Measurements from ENCODE around the gene ZNF888.
"Not testable (repeated sequence)": the region's sequence is repeated elsewhere in the genome, so short reads cannot be mapped to it uniquely, and the experiment has no call there.

ZNF888 gene

GRCh38 chr19:52943134-52943883, 20.1 kb upstream of the ZNF888 start:
- no peak overlapping the region for H2BK12ac ChIP-seq (ENCODE audit: low read length in 2 of 2)
- no peak overlapping the region for H3K4ac ChIP-seq (ENCODE audit: low read depth in 1 of 2, low read length in 2 of 2)

DNA sequence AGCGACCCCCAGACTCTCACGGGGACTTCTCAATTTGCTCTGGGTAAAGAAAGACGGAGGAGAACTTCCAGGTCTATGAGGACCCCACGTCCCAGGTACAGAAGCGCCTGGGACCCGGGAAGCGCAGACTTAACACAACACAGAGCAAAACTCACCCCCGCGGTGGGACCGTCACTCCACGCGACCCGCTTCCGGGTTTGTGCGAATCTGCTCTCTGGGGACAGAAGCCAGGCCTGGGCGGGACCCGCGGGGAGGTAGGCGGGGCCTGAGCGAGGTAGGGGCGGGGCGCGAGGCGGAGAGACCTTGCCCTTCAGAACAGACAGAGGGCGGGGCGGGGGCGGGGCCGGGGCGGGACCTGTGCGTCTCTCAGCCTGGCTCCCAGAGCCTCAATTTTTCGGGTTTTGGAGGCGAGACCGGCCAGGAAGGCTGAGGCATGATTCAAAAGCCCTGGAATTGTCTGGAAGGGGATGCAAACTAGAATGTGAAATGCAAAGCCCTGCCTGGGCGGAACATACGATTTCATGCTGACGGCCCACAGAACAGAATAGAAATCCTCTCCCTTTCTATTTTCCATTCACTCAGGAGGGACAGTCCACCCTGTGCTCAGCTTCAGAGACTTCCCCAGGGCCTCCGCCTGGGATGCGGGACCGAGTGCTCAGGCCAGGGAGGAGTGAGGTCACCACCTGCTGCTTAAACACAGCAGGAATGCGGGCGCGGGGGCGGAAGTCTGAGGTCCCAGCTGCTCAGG, 19.3 kb upstream of the ZNF888 start:
- 1% methylated on average over 39 of the region's 43 CpGs for WGBS
- H3K9me3 ChIP-seq (ENCODE audit: control insufficient read depth, low read length) = peaks cover 10% of the 10 kb centered on the region
- H2BK5ac ChIP-seq (ENCODE audit: low read depth, low read length, poor library complexity, severe bottlenecking) = no peak overlapping the region
- no peak overlapping the region for H2BK12ac ChIP-seq (ENCODE audit: low read length in 2 of 2)
- H2AK5ac ChIP-seq (ENCODE audit: low read length, severe bottlenecking) = no peak overlapping the region
- peak overlapping the region; percentile 69 to 97 for H3K4me3 ChIP-seq (ENCODE audit: insufficient read depth in 1 of 2, low read depth in 1 of 2, low read length in 2 of 2)
- H3K79me1 ChIP-seq (replicated peaks; ENCODE audit: low read length, poor library complexity, severe bottlenecking) = peaks cover 11% of the 10 kb centered on the region
- peaks cover 0 to 3% of the 10 kb centered on the region in 2 experiments for H3K36me3 ChIP-seq (ENCODE audit: control insufficient read depth in 1 of 2, insufficient read depth in 2 of 2, low read depth in 1 of 2, low read length in 2 of 2)
- peak overlapping the region; percentile 69 for H2BK15ac ChIP-seq (ENCODE audit: low read depth, poor library complexity, severe bottlenecking)
- no peak overlapping the region for H4K8ac ChIP-seq (ENCODE audit: low read length)
- no peak overlapping the region for H4K91ac ChIP-seq (ENCODE audit: low read length)
- H3K27me3 ChIP-seq (ENCODE audit: control insufficient read depth in 1 of 2, insufficient read depth in 1 of 2, low read length in 2 of 2) = no peaks in the 10 kb centered on the region
- peak overlapping the region; percentile 92 for H3K4me2 ChIP-seq (ENCODE audit: low read length, poor library complexity, severe bottlenecking)
- peak overlapping the region; percentile 77 for H2AFZ ChIP-seq (ENCODE audit: low read depth, low read length)
- H3K18ac ChIP-seq (ENCODE audit: low read depth in 1 of 2, low read length in 2 of 2) = peak overlapping the region in 1 of 2 experiments; percentile 86
- H2BK120ac ChIP-seq (ENCODE audit: low read depth, low read length) = peak overlapping the region; percentile 34
- DNase-seq = peak; percentile 86
- H3K14ac ChIP-seq (ENCODE audit: low read length in 2 of 2) = peak overlapping the region in 1 of 2 experiments; percentile 36
- peaks cover 3% of the 10 kb centered on the region for H3K4me1 ChIP-seq (ENCODE audit: control insufficient read depth, insufficient read depth, low read depth, low read length)
- H3K23ac ChIP-seq (ENCODE audit: low read length in 2 of 2) = no peak overlapping the region
- H3K27ac ChIP-seq (ENCODE audit: low read length, poor library complexity, severe bottlenecking) = peak overlapping the region; percentile 79
- peak overlapping the region; percentile 96 for H3K9ac ChIP-seq (ENCODE audit: low read length)
- H3K4ac ChIP-seq (ENCODE audit: low read depth in 1 of 2, low read length in 2 of 2) = peak overlapping the region in 1 of 2 experiments; percentile 45

More at GRCh38 chr19:52943134-52943883, 20.1 kb upstream of the ZNF888 start:
- H3K18ac ChIP-seq (ENCODE audit: low read depth in 1 of 2, low read length in 2 of 2) = peak overlapping the region in 1 of 2 experiments; percentile 37
- peaks cover 8% of the 10 kb centered on the region for H3K79me1 ChIP-seq (replicated peaks; ENCODE audit: low read length, poor library complexity, severe bottlenecking)
- peak overlapping the region; percentile 72 for H3K9ac ChIP-seq (ENCODE audit: low read length)
- no peak overlapping the region for H3K14ac ChIP-seq (ENCODE audit: low read length in 2 of 2)
- H3K23ac ChIP-seq (ENCODE audit: low read length in 2 of 2) = no peak overlapping the region
- peak overlapping the region; percentile 41 to 97 for H3K4me3 ChIP-seq (ENCODE audit: insufficient read depth in 1 of 2, low read depth in 1 of 2, low read length in 2 of 2)
- peak overlapping the region; percentile 77 for H2AFZ ChIP-seq (ENCODE audit: low read depth, low read length)
- peak overlapping the region; percentile 77 for H3K27ac ChIP-seq (ENCODE audit: low read length, poor library complexity, severe bottlenecking)
- no peak overlapping the region for H4K8ac ChIP-seq (ENCODE audit: low read length)
- H3K4me2 ChIP-seq (ENCODE audit: low read length, poor library complexity, severe bottlenecking) = peak overlapping the region; percentile 90
- H2AK5ac ChIP-seq (ENCODE audit: low read length, severe bottlenecking) = no peak overlapping the region
- DNase-seq = no peak
- H3K4me1 ChIP-seq (ENCODE audit: control insufficient read depth, insufficient read depth, low read depth, low read length) = peaks cover 3% of the 10 kb centered on the region
- H4K91ac ChIP-seq (ENCODE audit: low read length) = no peak overlapping the region
- H2BK120ac ChIP-seq (ENCODE audit: low read depth, low read length) = no peak overlapping the region
- no peak overlapping the region for H2BK5ac ChIP-seq (ENCODE audit: low read depth, low read length, poor library complexity, severe bottlenecking)
- H2BK15ac ChIP-seq (ENCODE audit: low read depth, poor library complexity, severe bottlenecking) = peak overlapping the region; percentile 69
- 90% methylated on average over 23 of the region's 29 CpGs for WGBS
- H3K36me3 ChIP-seq (ENCODE audit: control insufficient read depth in 1 of 2, insufficient read depth in 2 of 2, low read depth in 1 of 2, low read length in 2 of 2) = no peaks in the 10 kb centered on the region
- peaks cover 15% of the 10 kb centered on the region for H3K9me3 ChIP-seq (ENCODE audit: control insufficient read depth, low read length)
- no peaks in the 10 kb centered on the region for H3K27me3 ChIP-seq (ENCODE audit: control insufficient read depth in 1 of 2, insufficient read depth in 1 of 2, low read length in 2 of 2)

GRCh38 chr19:52941941-52942385, 18.7 kb upstream of the ZNF888 start:
- H3K23ac ChIP-seq (ENCODE audit: low read length in 2 of 2) = no peak overlapping the region
- peaks cover 6% of the 10 kb centered on the region for H3K9me3 ChIP-seq (ENCODE audit: control insufficient read depth, low read length)

GRCh38 chr19:52941523-52941922, 18.3 kb upstream of the ZNF888 start:
- not testable (repeated sequence) for H2BK15ac ChIP-seq (ENCODE audit: low read depth, poor library complexity, severe bottlenecking); H3K18ac ChIP-seq (ENCODE audit: low read depth in 1 of 2, low read length in 2 of 2); H4K8ac ChIP-seq (ENCODE audit: low read length); H3K9me3 ChIP-seq (ENCODE audit: control insufficient read depth, low read length); H4K91ac ChIP-seq (ENCODE audit: low read length); H2BK120ac ChIP-seq (ENCODE audit: low read depth, low read length); H2BK12ac ChIP-seq (ENCODE audit: low read length in 2 of 2); H3K4me1 ChIP-seq (ENCODE audit: control insufficient read depth, insufficient read depth, low read depth, low read length); H3K4ac ChIP-seq (ENCODE audit: low read depth in 1 of 2, low read length in 2 of 2); H2AK5ac ChIP-seq (ENCODE audit: low read length, severe bottlenecking); H3K27me3 ChIP-seq (ENCODE audit: control insufficient read depth in 1 of 2, insufficient read depth in 1 of 2, low read length in 2 of 2); H2BK5ac ChIP-seq (ENCODE audit: low read depth, low read length, poor library complexity, severe bottlenecking); H3K14ac ChIP-seq (ENCODE audit: low read length in 2 of 2); H3K27ac ChIP-seq (ENCODE audit: low read length, poor library complexity, severe bottlenecking); DNase-seq; H3K23ac ChIP-seq (ENCODE audit: low read length in 2 of 2)
- peak overlapping the region; percentile 66 for H2AFZ ChIP-seq (ENCODE audit: low read depth, low read length)
- peak overlapping the region in 1 of 2 experiments; percentile 97 for H3K4me3 ChIP-seq (ENCODE audit: insufficient read depth in 1 of 2, low read depth in 1 of 2, low read length in 2 of 2)
- 43% methylated on average over 2 of the region's 2 CpGs for WGBS
- peaks cover 16% of the 10 kb centered on the region for H3K79me1 ChIP-seq (replicated peaks; ENCODE audit: low read length, poor library complexity, severe bottlenecking)
- peaks cover 0 to 10% of the 10 kb centered on the region in 2 experiments for H3K36me3 ChIP-seq (ENCODE audit: control insufficient read depth in 1 of 2, insufficient read depth in 2 of 2, low read depth in 1 of 2, low read length in 2 of 2)
- peak overlapping the region; percentile 96 for H3K9ac ChIP-seq (ENCODE audit: low read length)
- peak overlapping the region; percentile 92 for H3K4me2 ChIP-seq (ENCODE audit: low read length, poor library complexity, severe bottlenecking)

More at GRCh38 chr19:52941941-52942385, 18.7 kb upstream of the ZNF888 start:
- Histone ChIP-seq H2BK120ac (ENCODE audit: low read depth, low read length) (peak overlapping the region; percentile 34), H3K9ac (ENCODE audit: low read length) (peak overlapping the region; percentile 96), H3K18ac (ENCODE audit: low read depth in 1 of 2, low read length in 2 of 2) (peak overlapping the region; percentile 43 to 86), H2BK5ac (ENCODE audit: low read depth, low read length, poor library complexity, severe bottlenecking) (no peak overlapping the region), H3K79me1 (replicated peaks; ENCODE audit: low read length, poor library complexity, severe bottlenecking) (peaks cover 16% of the 10 kb centered on the region), H4K91ac (ENCODE audit: low read length) (no peak overlapping the region), H3K4ac (ENCODE audit: low read depth in 1 of 2, low read length in 2 of 2) (peak overlapping the region in 1 of 2 experiments; percentile 45), H3K27ac (ENCODE audit: low read length, poor library complexity, severe bottlenecking) (peak overlapping the region; percentile 79), H2AFZ (ENCODE audit: low read depth, low read length) (peak overlapping the region; percentile 66), H2BK12ac (ENCODE audit: low read length in 2 of 2) (no peak overlapping the region), H4K8ac (ENCODE audit: low read length) (no peak overlapping the region), H3K14ac (ENCODE audit: low read length in 2 of 2) (peak overlapping the region in 1 of 2 experiments; percentile 36), H3K4me3 (ENCODE audit: insufficient read depth in 1 of 2, low read depth in 1 of 2, low read length in 2 of 2) (peak overlapping the region; percentile 69 to 97), H2AK5ac (ENCODE audit: low read length, severe bottlenecking) (no peak overlapping the region), H2BK15ac (ENCODE audit: low read depth, poor library complexity, severe bottlenecking) (no peak overlapping the region), H3K36me3 (ENCODE audit: control insufficient read depth in 1 of 2, insufficient read depth in 2 of 2, low read depth in 1 of 2, low read length in 2 of 2) (peaks cover 0 to 8% of the 10 kb centered on the region in 2 experiments), H3K27me3 (ENCODE audit: control insufficient read depth in 1 of 2, insufficient read depth in 1 of 2, low read length in 2 of 2) (no peaks in the 10 kb centered on the region), H3K4me2 (ENCODE audit: low read length, poor library complexity, severe bottlenecking) (peak overlapping the region; percentile 92), H3K4me1 (ENCODE audit: control insufficient read depth, insufficient read depth, low read depth, low read length) (peaks cover 3% of the 10 kb centered on the region)
- WGBS = under 1% methylated on average over 26 of the region's 26 CpGs
- DNase-seq = peak; percentile 50

All from mesenchymal stem cell (in vitro differentiated cells and primary cell).